ENCODE data around the gene NOL6. TPM values are rescaled to one million over a fixed set of nuclear protein-coding genes. Genes with fewer than 3 reads are reported as not detected.

Gene NOL6
- polyA plus RNA-seq, 1 donor (not counting 4 experiments of a cell fraction or from before 2014, with no cell fraction given) = 63.6 TPM

DNA sequence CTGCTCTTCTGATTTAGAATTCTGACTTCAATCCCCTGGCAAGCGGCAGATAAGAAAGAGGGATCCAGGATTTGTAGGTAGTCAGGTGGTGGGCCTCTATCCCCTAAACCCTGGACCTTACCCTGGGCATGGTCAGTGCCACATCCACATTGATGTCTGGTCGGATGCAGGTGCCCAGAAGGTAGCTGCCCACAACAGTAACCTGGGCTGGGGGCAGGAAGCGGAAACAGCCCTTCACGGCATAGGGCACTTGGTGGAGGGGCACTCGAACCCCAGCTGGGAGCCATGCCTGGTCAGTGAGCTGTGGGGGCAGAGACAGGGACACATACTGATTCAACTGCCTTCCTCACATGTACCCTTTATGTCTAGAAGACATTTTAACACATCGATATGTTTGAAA lies 3.8 kb downstream of the NOL6 start:
- no peak overlapping the region for H3K9ac ChIP-seq (ENCODE audit: control insufficient read depth, extremely low read depth, insufficient read depth, low read length)
- dilution Hi-C loops (cut with MboI; ENCODE audit: extremely low pct_ligation_motif_present, low sequenced_read_pairs) = no loop called here

DNA sequence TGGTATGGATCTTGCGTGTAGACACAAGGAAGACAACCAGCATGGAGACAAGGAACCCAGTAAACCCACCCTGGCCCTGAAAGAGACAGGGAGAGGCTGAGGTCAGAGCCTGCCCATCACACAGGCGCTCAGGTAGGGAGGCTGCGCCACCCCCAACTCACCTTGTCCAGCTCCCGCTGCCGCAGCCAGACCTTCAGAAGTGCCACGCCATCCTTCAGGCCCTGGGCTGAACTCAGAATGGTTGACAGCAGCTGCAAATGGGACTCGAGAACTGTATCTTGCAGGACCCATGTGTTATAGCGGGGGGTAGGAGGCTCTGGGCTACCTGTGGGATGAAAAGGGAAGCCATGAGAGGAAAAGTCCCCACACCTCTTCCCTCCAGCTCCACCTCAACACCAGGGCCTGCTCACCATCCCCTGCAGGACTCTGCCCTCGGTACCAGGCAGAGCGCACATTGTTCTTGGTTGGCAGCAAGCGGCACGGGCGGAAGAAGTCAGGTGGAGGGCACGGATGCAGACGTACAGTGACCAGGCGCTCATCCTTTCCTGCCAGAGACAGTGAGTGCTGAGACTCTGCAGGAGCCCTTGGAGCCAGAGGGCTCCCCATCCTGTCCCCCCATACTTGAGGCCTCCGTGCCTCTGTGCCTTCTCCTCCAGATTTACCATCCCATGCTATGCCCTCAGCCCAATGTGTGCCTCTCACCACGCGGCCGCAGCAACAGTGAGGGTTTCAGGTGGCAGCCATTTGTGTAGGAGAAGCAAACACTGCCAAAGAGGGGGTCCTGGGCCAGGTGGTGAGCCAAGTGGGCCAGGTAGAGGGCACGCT lies 4.7 kb downstream of the NOL6 start:
- peaks cover 51 to 64% of the 10 kb centered on the region in 2 experiments for H3K36me3 ChIP-seq (ENCODE audit: control insufficient read depth in 2 of 2, extremely low read depth in 1 of 2, insufficient read depth in 2 of 2, low read length in 2 of 2)
- no peak overlapping the region for H3K27ac ChIP-seq (ENCODE audit: control insufficient read depth, insufficient read depth, low read length)
- no peak overlapping the region for H3K9ac ChIP-seq (ENCODE audit: control insufficient read depth, extremely low read depth, insufficient read depth, low read length)
- H3K4me2 ChIP-seq (ENCODE audit: control insufficient read depth, extremely low read depth, insufficient read depth, low read depth, low read length) = no peak overlapping the region
- dilution Hi-C loops (cut with MboI; ENCODE audit: extremely low pct_ligation_motif_present, low sequenced_read_pairs) = no loop called here
- no peaks in the 10 kb centered on the region for H3K27me3 ChIP-seq (ENCODE audit: control insufficient read depth, extremely low read depth, insufficient read depth, low read length)
- H3K79me2 ChIP-seq (ENCODE audit: control insufficient read depth, insufficient read depth, low read length) = peaks cover 54% of the 10 kb centered on the region
- peaks cover 42% of the 10 kb centered on the region for H3K4me1 ChIP-seq (ENCODE audit: control insufficient read depth, extremely low read depth, insufficient read depth, low read length)
- H4K20me1 ChIP-seq (ENCODE audit: control insufficient read depth, extremely low read depth, insufficient read depth, low read length) = no peaks in the 10 kb centered on the region
- H2AFZ ChIP-seq (ENCODE audit: control insufficient read depth, low read length) = no peak overlapping the region
- H3K4me3 ChIP-seq (ENCODE audit: control insufficient read depth in 2 of 3, extremely low read depth in 1 of 3, insufficient read depth in 2 of 3, low read depth in 1 of 3, low read length in 3 of 3) = no peak overlapping the region
- no peaks in the 10 kb centered on the region for H3K9me1 ChIP-seq (ENCODE audit: control insufficient read depth, extremely low read depth, insufficient read depth, low read length)
- FAIRE-seq (no peak), DNase-seq (ENCODE audit: low read depth, low spot score) (no peak)
- no peaks in the 10 kb centered on the region for H3K9me3 ChIP-seq (ENCODE audit: control insufficient read depth, low read depth, low read length)
- TF ChIP-seq EZH2 (IDR thresholded peaks at IDR 0.05; ENCODE audit: low read length) = no peak
- TF ChIP-seq, protein P1, sequence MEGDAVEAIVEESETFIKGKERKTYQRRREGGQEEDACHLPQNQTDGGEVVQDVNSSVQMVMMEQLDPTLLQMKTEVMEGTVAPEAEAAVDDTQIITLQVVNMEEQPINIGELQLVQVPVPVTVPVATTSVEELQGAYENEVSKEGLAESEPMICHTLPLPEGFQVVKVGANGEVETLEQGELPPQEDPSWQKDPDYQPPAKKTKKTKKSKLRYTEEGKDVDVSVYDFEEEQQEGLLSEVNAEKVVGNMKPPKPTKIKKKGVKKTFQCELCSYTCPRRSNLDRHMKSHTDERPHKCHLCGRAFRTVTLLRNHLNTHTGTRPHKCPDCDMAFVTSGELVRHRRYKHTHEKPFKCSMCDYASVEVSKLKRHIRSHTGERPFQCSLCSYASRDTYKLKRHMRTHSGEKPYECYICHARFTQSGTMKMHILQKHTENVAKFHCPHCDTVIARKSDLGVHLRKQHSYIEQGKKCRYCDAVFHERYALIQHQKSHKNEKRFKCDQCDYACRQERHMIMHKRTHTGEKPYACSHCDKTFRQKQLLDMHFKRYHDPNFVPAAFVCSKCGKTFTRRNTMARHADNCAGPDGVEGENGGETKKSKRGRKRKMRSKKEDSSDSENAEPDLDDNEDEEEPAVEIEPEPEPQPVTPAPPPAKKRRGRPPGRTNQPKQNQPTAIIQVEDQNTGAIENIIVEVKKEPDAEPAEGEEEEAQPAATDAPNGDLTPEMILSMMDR (optimal IDR thresholded peaks at IDR 0.05 in 1 of 3, IDR thresholded peaks at IDR 0.05 in 1 of 3, conservative IDR thresholded peaks at IDR 0.05 in 1 of 3; ENCODE audit: extremely low read depth in 1 of 3, insufficient read depth in 2 of 3, low read length in 3 of 3) = no peak

More for the DNA sequence above, 3.8 kb downstream of the NOL6 start:
- Histone ChIP-seq H3K27ac (ENCODE audit: control insufficient read depth, insufficient read depth, low read length) (no peak overlapping the region), H3K4me1 (ENCODE audit: control insufficient read depth, extremely low read depth, insufficient read depth, low read length) (peaks cover 34% of the 10 kb centered on the region), H3K4me3 (ENCODE audit: control insufficient read depth in 2 of 3, extremely low read depth in 1 of 3, insufficient read depth in 2 of 3, low read depth in 1 of 3, low read length in 3 of 3) (no peak overlapping the region), H3K79me2 (ENCODE audit: control insufficient read depth, insufficient read depth, low read length) (peaks cover 54% of the 10 kb centered on the region), H3K9me3 (ENCODE audit: control insufficient read depth, low read depth, low read length) (no peaks in the 10 kb centered on the region), H3K27me3 (ENCODE audit: control insufficient read depth, extremely low read depth, insufficient read depth, low read length) (no peaks in the 10 kb centered on the region), H3K36me3 (ENCODE audit: control insufficient read depth in 2 of 2, extremely low read depth in 1 of 2, insufficient read depth in 2 of 2, low read length in 2 of 2) (peaks cover 49 to 56% of the 10 kb centered on the region in 2 experiments), H2AFZ (ENCODE audit: control insufficient read depth, low read length) (no peak overlapping the region), H4K20me1 (ENCODE audit: control insufficient read depth, extremely low read depth, insufficient read depth, low read length) (no peaks in the 10 kb centered on the region), H3K4me2 (ENCODE audit: control insufficient read depth, extremely low read depth, insufficient read depth, low read depth, low read length) (no peak overlapping the region), H3K9me1 (ENCODE audit: control insufficient read depth, extremely low read depth, insufficient read depth, low read length) (no peaks in the 10 kb centered on the region)
- FAIRE-seq = no peak
- no peak for TF ChIP-seq EZH2 (IDR thresholded peaks at IDR 0.05; ENCODE audit: low read length)
- TF ChIP-seq, protein P1 (optimal IDR thresholded peaks at IDR 0.05 in 1 of 3, IDR thresholded peaks at IDR 0.05 in 1 of 3, conservative IDR thresholded peaks at IDR 0.05 in 1 of 3; ENCODE audit: extremely low read depth in 1 of 3, insufficient read depth in 2 of 3, low read length in 3 of 3) = no peak
- no peak for DNase-seq (ENCODE audit: low read depth, low spot score)
